IMR-90 (cell line): ENCODE measurements around the gene FAT2. TPM values are rescaled to one million over a fixed set of nuclear protein-coding genes. Genes with fewer than 3 reads are reported as not detected.

Experiments used
- ATAC-seq: fragments of 200-7000 bp; cut with Tn5 transposase; 2 replicates; pipeline ENCODE4 v1.9.1; 2020; ENCODE audit warnings: low read depth, mild to moderate bottlenecking, moderate library complexity
- BruUV-seq: library from RNA; stranded (reverse); fragments of 400-500 nt; replicated peaks from 2 replicates; lab custom pipeline; 2021; lab: Mats Ljungman, UMichigan
- CTCF ChIA-PET: fragments of 300-600 bp; formaldehyde crosslinking; extraction: SDS; loops from one replicate; lab custom pipeline; 2021; ENCODE audit warnings: antibody characterized with exemption; lab: Yijun Ruan, JAX
- POLR2A ChIA-PET: fragments of 300-600 bp; sonication (Branson Sonifier 250); formaldehyde crosslinking; loops from one replicate; lab custom pipeline; 2022; ENCODE audit warnings: antibody characterized with exemption; ENCODE audit not compliant: unreplicated experiment; lab: Charles Lee
- DNase-seq: peaks from one replicate; pipeline ENCODE4 v3.0.0; 2013
- H2AFZ ChIP-seq: replicated peaks from 2 replicates; pipeline ENCODE3; 2013; ENCODE audit warnings: low read length, mild to moderate bottlenecking; ENCODE audit not compliant: poor library complexity
- H2AK5ac ChIP-seq: 2 replicates; pipeline ENCODE4 v1.6.1; 2013; ENCODE audit warnings: low read depth, low read length, inconsistent platforms
- H2AK9ac ChIP-seq: replicated peaks from 2 replicates; pipeline ENCODE3; 2013; ENCODE audit warnings: mild to moderate bottlenecking, low read depth, low read length, moderate library complexity; ENCODE audit not compliant: poor library complexity
- H2BK120ac ChIP-seq: 2 replicates; pipeline ENCODE4 v1.6.1; 2013; ENCODE audit warnings: low read depth, low read length, inconsistent platforms
- H2BK15ac ChIP-seq: 3 replicates; pipeline ENCODE4 v1.6.1; 2013; ENCODE audit warnings: low read depth, low read length, inconsistent platforms
- H2BK20ac ChIP-seq: 2 replicates; pipeline ENCODE4 v1.6.1; 2013; ENCODE audit warnings: low read depth, mild to moderate bottlenecking, inconsistent platforms, low read length, moderate library complexity
- H2BK5ac ChIP-seq: 2 replicates; pipeline ENCODE4 v1.6.1; 2013; ENCODE audit warnings: mild to moderate bottlenecking, low read depth, low read length, inconsistent platforms; ENCODE audit not compliant: poor library complexity, severe bottlenecking
- H3K14ac ChIP-seq: replicated peaks from 2 replicates; pipeline ENCODE4 v1.6.1; 2013; ENCODE audit warnings: low read depth, low read length, inconsistent platforms
- H3K18ac ChIP-seq: 2 replicates; pipeline ENCODE4 v1.6.1; 2013; ENCODE audit warnings: low read depth, low read length, control low read depth
- H3K23ac ChIP-seq: 2 replicates; pipeline ENCODE4 v1.6.1; 2013; ENCODE audit warnings: low read depth, low read length, inconsistent platforms
- H3K27ac ChIP-seq: 2 replicates; pipeline ENCODE4 v1.5.1; 2013; ENCODE audit warnings: mild to moderate bottlenecking, control low read depth, low read length; ENCODE audit not compliant: insufficient read depth
- H3K27me3 ChIP-seq: 2 replicates; pipeline ENCODE4 v1.6.1; 2013; ENCODE audit warnings: low read length; ENCODE audit not compliant: control insufficient read depth, insufficient read depth
- H3K36me3 ChIP-seq: 2 replicates; pipeline ENCODE4 v1.6.1; 2013; ENCODE audit warnings: low read length, mixed read lengths; ENCODE audit not compliant: control insufficient read depth, insufficient read depth
- H3K4ac ChIP-seq: 2 replicates; pipeline ENCODE4 v1.6.1; 2013; ENCODE audit warnings: low read depth, low read length, inconsistent platforms
- H3K4me1 ChIP-seq: 2 replicates; pipeline ENCODE4 v1.6.1; 2013; ENCODE audit warnings: low read length, mixed read lengths; ENCODE audit not compliant: control insufficient read depth, insufficient read depth
- H3K4me2 ChIP-seq: 2 replicates; pipeline ENCODE4 v1.6.1; 2013; ENCODE audit warnings: low read depth, mild to moderate bottlenecking, control low read depth, low read length, moderate library complexity
- H3K4me3 ChIP-seq: 2 replicates; pipeline ENCODE4 v1.5.1; 2013; ENCODE audit warnings: low read depth, mild to moderate bottlenecking, control low read depth, low read length, moderate library complexity; ENCODE audit not compliant: insufficient read depth
- H3K56ac ChIP-seq: 2 replicates; pipeline ENCODE4 v1.6.1; 2013; ENCODE audit warnings: low read length, inconsistent platforms; ENCODE audit not compliant: insufficient read depth; ENCODE audit errors: extremely low read depth
- H3K79me1 ChIP-seq, 2 experiments: 2 replicates each; pipeline ENCODE4 v1.6.1; 2013; ENCODE audit warnings: low read length in 2 of 2, inconsistent platforms in 1 of 2, low read depth in 1 of 2
- H3K9ac ChIP-seq: 2 replicates; pipeline ENCODE4 v1.6.1; 2013; ENCODE audit warnings: low read depth, low read length, control low read depth
- H3K9me1 ChIP-seq: 2 replicates; pipeline ENCODE4 v1.6.1; 2013; ENCODE audit warnings: low read length, inconsistent platforms; ENCODE audit not compliant: insufficient read depth
- H3K9me3 ChIP-seq: 2 replicates; pipeline ENCODE4 v1.6.1; 2013; ENCODE audit warnings: low read length; ENCODE audit not compliant: control insufficient read depth, insufficient read depth
- H4K20me1 ChIP-seq: 2 replicates; pipeline ENCODE4 v1.6.1; 2013; ENCODE audit warnings: low read length, inconsistent platforms; ENCODE audit not compliant: insufficient read depth
- H4K5ac ChIP-seq: 2 replicates; pipeline ENCODE4 v1.6.1; 2013; ENCODE audit warnings: mild to moderate bottlenecking, low read depth, low read length, control low read depth
- H4K8ac ChIP-seq, 2 experiments: 2 replicates each; pipeline ENCODE4 v1.6.1; 2013; ENCODE audit warnings: low read depth in 2 of 2, low read length in 2 of 2, control low read depth in 1 of 2, inconsistent platforms in 1 of 2
- H4K91ac ChIP-seq: 2 replicates; pipeline ENCODE4 v1.6.1; 2013; ENCODE audit warnings: low read depth, low read length, inconsistent platforms; ENCODE audit not compliant: insufficient read depth
- BHLHE40 ChIP-seq: fragments of 150-350 bp; IDR thresholded peaks from 2 replicates; pipeline ENCODE4 v1.6.1; 2016; ENCODE audit warnings: mild to moderate bottlenecking, low read depth, low read length
- CEBPB ChIP-seq: IDR thresholded peaks from 2 replicates; pipeline ENCODE4 v1.6.1; 2012; ENCODE audit warnings: low read depth, low read length, improper control_type of control experiment
- CHD1 ChIP-seq: IDR thresholded peaks from 2 replicates; pipeline ENCODE4 v1.6.1; 2012; ENCODE audit warnings: low read depth, low read length, improper control_type of control experiment
- FOS ChIP-seq: fragments of 150-350 bp; IDR thresholded peaks from 2 replicates; pipeline ENCODE4 v1.6.1; 2016; ENCODE audit warnings: low read depth, low read length
- MAFK ChIP-seq: IDR thresholded peaks from 2 replicates; pipeline ENCODE4 v1.6.1; 2012; ENCODE audit warnings: low read depth, low read length, improper control_type of control experiment
- MAZ ChIP-seq: IDR thresholded peaks from 2 replicates; pipeline ENCODE4 v1.6.1; 2012; ENCODE audit warnings: low read depth, mild to moderate bottlenecking, low read length, improper control_type of control experiment, moderate library complexity, borderline replicate concordance
- NFE2L2 ChIP-seq: fragments of 150-350 bp; IDR thresholded peaks from 2 replicates; pipeline ENCODE4 v1.6.1; 2016; ENCODE audit warnings: low read depth, mild to moderate bottlenecking, low read length
- POLR2A ChIP-seq: IDR thresholded peaks from 2 replicates; pipeline ENCODE4 v1.6.1; 2012; ENCODE audit warnings: mild to moderate bottlenecking, low read depth, low read length
- RAD21 ChIP-seq: IDR thresholded peaks from 2 replicates; pipeline ENCODE4 v1.6.1; 2012; ENCODE audit warnings: low read length, improper control_type of control experiment
- RCOR1 ChIP-seq: IDR thresholded peaks from 2 replicates; pipeline ENCODE4 v1.6.1; 2012; ENCODE audit warnings: mild to moderate bottlenecking, low read length, improper control_type of control experiment; ENCODE audit not compliant: insufficient replicate concordance
- RFX5 ChIP-seq: IDR thresholded peaks from 2 replicates; pipeline ENCODE4 v1.8.0; 2012; ENCODE audit warnings: low read depth, mild to moderate bottlenecking, low read length, moderate library complexity
- SMC3 ChIP-seq: fragments of 150-350 bp; IDR thresholded peaks from 2 replicates; pipeline ENCODE4 v1.6.1; 2016; ENCODE audit warnings: low read depth, mild to moderate bottlenecking, antibody characterized with exemption, low read length, moderate library complexity
- USF2 ChIP-seq: fragments of 150-350 bp; IDR thresholded peaks from 2 replicates; pipeline ENCODE4 v1.6.1; 2017; ENCODE audit warnings: mild to moderate bottlenecking, antibody characterized with exemption, low read length, low read depth
- WGBS, 2 experiments: methylation state at CpG; one replicate each; pipeline versions ENCODE4 v1.1.5 to v1.1.7; 2013; ENCODE audit warnings: missing lambda C conversion rate in 2 of 2; ENCODE audit not compliant: insufficient read length in 1 of 2; ENCODE audit errors: extremely low coverage in 2 of 2; 5-methylcytosine and 5-hydroxymethylcytosine counted together
- dilution Hi-C: fragments of 300-500 bp; cut with HindIII; formaldehyde crosslinking; loops from one replicate; pipeline ENCODE4 v1.14.3; 2018; ENCODE audit warnings: low sequenced_read_pairs; ENCODE audit not compliant: unreplicated experiment
- in situ Hi-C: fragments of 300-500 bp; cut with MboI; formaldehyde crosslinking; loops from 3 replicates; pipeline ENCODE4 v1.14.3; 2019; ENCODE audit warnings: low sequenced_read_pairs, inconsistent platforms, mixed read lengths
- intact Hi-C: fragments of 100-400 bp; cut with micrococcal nuclease; formaldehyde crosslinking; loops from 2 replicates; pipeline ENCODE4 v1.10.0; 2022
- polyA plus RNA-seq, 3 experiments: library from polyadenylated mRNA; depleted of rRNA; stranded (reverse); fragments of >200 nt; gene quantifications; 2 replicates each; pipeline ENCODE4 v1.2.3, GENCODE V29; 2012; ENCODE audit warnings: low replicate concordance in 1 of 3
- total RNA-seq: library from RNA; depleted of rRNA; stranded (reverse); fragments of >200 nt; gene quantifications from 2 replicates; pipeline ENCODE4 v1.2.3, GENCODE V29; 2012
- TF ChIP-seq, protein P1 (sequence below): conservative IDR thresholded peaks from 2 replicates; pipeline ENCODE4 v1.5.1; 2012; ENCODE audit warnings: mild to moderate bottlenecking, low read depth, low read length, improper control_type of control experiment
- TF ChIP-seq, protein P2 (sequence below): fragments of 150-350 bp; IDR thresholded peaks from 2 replicates; pipeline ENCODE4 v1.6.1; 2016; ENCODE audit warnings: low read depth, mild to moderate bottlenecking, low read length, moderate library complexity, borderline replicate concordance

The FAT2 gene
- total and polyA plus RNA-seq, 2 of the 4 experiments (the other 2 are of a cell fraction) = under 0.01 to 0.03 TPM

- ChIA-PET CTCF (interaction anchor here (1.7 kb wide), 1 partner anchor 35 kb away, joined by 4 read pairs; no protein-coding TSS in a partner anchor), POLR2A (no interaction called here)
- H3K4me2 ChIP-seq = no peak overlapping the region
These were observed 33.3 kb upstream of the FAT2 start for GRCh38 chr5:151624476-151624875.

More at GRCh38 chr5:151624476-151624875, 33.3 kb upstream of the FAT2 start:
- H4K5ac ChIP-seq = no peak overlapping the region
- H3K9me1 ChIP-seq = no peaks in the 10 kb centered on the region
- H3K4ac ChIP-seq = no peak overlapping the region
- no peak overlapping the region for H2BK20ac ChIP-seq
- no peak overlapping the region for H2AFZ ChIP-seq
- H2AK9ac ChIP-seq = no peak overlapping the region
- H2BK15ac ChIP-seq = no peak overlapping the region
- H3K9me3 ChIP-seq = no peaks in the 10 kb centered on the region
- in situ Hi-C loops (loop anchor here (10.0 kb wide), 1 partner anchor 190 kb away; no protein-coding TSS in a partner anchor), dilution Hi-C loops (no loop called here), intact Hi-C loops (no loop called here)
- H3K27ac ChIP-seq = no peak overlapping the region
- TF ChIP-seq NFE2L2 (no peak), FOS (no peak), RAD21 (no peak), MAZ (no peak), CHD1 (no peak), BHLHE40 (no peak), RFX5 (no peak), MAFK (no peak), SMC3 (no peak), POLR2A (no peak), CEBPB (no peak), USF2 (no peak), RCOR1 (no peak)
- TF ChIP-seq, protein P1, sequence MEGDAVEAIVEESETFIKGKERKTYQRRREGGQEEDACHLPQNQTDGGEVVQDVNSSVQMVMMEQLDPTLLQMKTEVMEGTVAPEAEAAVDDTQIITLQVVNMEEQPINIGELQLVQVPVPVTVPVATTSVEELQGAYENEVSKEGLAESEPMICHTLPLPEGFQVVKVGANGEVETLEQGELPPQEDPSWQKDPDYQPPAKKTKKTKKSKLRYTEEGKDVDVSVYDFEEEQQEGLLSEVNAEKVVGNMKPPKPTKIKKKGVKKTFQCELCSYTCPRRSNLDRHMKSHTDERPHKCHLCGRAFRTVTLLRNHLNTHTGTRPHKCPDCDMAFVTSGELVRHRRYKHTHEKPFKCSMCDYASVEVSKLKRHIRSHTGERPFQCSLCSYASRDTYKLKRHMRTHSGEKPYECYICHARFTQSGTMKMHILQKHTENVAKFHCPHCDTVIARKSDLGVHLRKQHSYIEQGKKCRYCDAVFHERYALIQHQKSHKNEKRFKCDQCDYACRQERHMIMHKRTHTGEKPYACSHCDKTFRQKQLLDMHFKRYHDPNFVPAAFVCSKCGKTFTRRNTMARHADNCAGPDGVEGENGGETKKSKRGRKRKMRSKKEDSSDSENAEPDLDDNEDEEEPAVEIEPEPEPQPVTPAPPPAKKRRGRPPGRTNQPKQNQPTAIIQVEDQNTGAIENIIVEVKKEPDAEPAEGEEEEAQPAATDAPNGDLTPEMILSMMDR = no peak
- TF ChIP-seq, protein P2, sequence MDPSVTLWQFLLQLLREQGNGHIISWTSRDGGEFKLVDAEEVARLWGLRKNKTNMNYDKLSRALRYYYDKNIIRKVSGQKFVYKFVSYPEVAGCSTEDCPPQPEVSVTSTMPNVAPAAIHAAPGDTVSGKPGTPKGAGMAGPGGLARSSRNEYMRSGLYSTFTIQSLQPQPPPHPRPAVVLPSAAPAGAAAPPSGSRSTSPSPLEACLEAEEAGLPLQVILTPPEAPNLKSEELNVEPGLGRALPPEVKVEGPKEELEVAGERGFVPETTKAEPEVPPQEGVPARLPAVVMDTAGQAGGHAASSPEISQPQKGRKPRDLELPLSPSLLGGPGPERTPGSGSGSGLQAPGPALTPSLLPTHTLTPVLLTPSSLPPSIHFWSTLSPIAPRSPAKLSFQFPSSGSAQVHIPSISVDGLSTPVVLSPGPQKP = no peak
- H3K79me1 ChIP-seq = no peaks in the 10 kb centered on the region
- H4K8ac ChIP-seq = no peak overlapping the region
- H3K9ac ChIP-seq = no peak overlapping the region
- H3K23ac ChIP-seq = no peak overlapping the region
- H3K14ac ChIP-seq = no peak overlapping the region
- H3K18ac ChIP-seq = no peak overlapping the region
- H2BK120ac ChIP-seq = no peak overlapping the region
- H4K20me1 ChIP-seq = no peaks in the 10 kb centered on the region
- no peak overlapping the region for H2BK5ac ChIP-seq
- H3K4me1 ChIP-seq = no peaks in the 10 kb centered on the region
- WGBS, 2 experiments = 46% methylated on average over 2 of the region's 8 CpGs; no CpG with 5 or more reads in 1 of the 2 experiments
- BruUV-seq = no TSS peak
- H2AK5ac ChIP-seq = no peak overlapping the region
- no peak for DNase-seq
- no peak for ATAC-seq
- H3K27me3 ChIP-seq = peaks cover 33% of the 10 kb centered on the region
- H3K56ac ChIP-seq = no peak overlapping the region
- H3K4me3 ChIP-seq = no peak overlapping the region
- H4K91ac ChIP-seq = no peak overlapping the region
- no peaks in the 10 kb centered on the region for H3K36me3 ChIP-seq
